HL-60 (cell line): ENCODE results near the gene OSBPL8.

Experiments used
- CTCF ChIP-seq: IDR thresholded peaks from one replicate; pipeline ENCODE4 v1.5.1; 2011; ENCODE audit warnings: low read length, control low read depth, inconsistent platforms; ENCODE audit not compliant: insufficient read depth
- GABPA ChIP-seq: IDR thresholded peaks from 2 replicates; pipeline ENCODE4 v1.6.1; 2012; ENCODE audit warnings: low read depth
- POLR2AphosphoS5 ChIP-seq: IDR thresholded peaks from 2 replicates; pipeline ENCODE4 v1.6.1; 2012; ENCODE audit warnings: low read depth

DNA sequence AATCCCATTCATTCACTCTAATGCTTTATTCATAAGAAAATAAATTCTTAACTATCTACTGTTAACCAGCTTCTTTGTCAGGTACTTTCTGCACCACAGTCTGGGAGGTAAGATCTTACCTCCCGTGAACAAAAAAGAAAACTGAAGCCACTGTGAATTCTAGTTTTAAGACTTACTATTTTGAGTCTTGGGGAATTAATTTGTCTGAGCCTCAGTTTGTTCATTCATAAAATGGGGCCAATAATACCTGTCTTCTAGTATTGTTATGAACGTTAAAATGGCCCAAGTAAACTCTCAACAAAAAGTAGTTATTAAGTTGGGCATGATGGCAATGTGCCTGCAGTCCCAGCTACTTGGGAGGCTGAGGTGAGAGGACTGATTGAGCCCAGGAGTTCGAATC, 151.9 kb downstream of the OSBPL8 start:
- TF ChIP-seq CTCF (no peak), POLR2AphosphoS5 (no peak), GABPA (no peak)
